Dedifferentiated amniotic fluid mesenchymal stem cell (primary cell): ENCODE measurements around the gene RSPH9.
"Not testable (repeated sequence)": the region's sequence is repeated elsewhere in the genome, so short reads cannot be mapped to it uniquely, and the experiment has no call there.

Source experiments
- DNase-seq: peaks from one replicate; pipeline ENCODE4 v3.0.0-alpha.2; 2016; ENCODE audit errors: extremely low spot score

The RSPH9 gene

DNA sequence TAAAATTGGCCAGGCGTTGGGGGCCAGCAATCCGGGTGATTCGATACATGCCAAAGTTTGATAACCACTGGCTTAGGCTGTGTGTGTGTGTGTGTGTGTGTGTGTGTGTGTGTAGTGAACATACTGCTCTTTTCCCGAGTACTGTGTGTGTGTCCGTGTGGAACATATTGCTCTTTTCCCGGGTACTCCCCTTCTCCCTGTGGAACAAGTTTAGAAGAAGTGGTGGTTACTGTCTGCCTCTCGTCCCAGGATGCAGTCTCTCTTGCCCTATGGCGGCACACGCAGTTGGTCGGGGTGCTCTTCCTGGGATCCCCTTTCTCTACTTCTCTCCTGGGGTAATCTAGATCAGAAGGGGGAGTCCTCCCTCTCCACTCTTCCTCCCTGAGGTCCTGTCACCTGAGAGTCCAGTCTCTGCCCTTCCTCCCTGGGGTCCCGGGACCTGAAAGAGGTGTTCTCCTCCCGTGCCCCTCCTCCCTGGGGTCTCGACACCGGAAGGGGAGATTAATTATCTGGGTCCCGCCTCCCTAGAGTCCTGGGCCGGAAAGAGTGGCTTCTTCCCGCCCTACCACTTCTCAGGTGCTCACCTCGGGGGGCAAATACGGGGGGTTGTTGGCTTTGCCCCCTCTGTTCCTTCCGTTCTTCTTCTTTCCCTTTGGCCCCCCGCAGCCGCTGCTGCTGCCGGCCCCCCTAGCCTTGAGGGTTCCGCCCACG, 16.3 kb upstream of the RSPH9 start:
- no peak for DNase-seq

DNA sequence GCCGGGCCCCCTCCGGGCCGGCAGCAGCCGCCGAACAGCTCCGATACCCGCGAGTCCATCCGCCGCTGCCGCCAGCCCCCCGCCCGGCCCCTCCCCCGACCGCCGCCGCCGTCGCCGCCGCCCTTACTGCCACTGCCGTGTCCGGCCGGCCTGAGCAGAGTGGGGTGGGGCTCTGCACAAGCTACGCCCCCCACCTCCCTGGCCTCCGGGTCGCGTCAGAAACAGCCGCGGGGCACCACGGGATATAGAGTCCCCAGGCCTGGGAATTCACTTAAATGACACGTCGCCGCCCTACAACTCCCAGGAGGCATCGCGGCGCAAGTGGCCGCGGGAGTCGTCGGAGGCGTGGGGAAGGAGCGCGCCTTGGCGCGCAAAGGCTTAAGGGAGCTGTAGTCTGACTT, 15.7 kb upstream of the RSPH9 start, which contains the start of gene GTPBP2:
Gene GTPBP2, minus strand, starts transcription at position 161 of the 401 bp plus-strand sequence. Its CDS starts 102 bp downstream, at position 59.
- DNase-seq, result peak; percentile 99

DNA sequence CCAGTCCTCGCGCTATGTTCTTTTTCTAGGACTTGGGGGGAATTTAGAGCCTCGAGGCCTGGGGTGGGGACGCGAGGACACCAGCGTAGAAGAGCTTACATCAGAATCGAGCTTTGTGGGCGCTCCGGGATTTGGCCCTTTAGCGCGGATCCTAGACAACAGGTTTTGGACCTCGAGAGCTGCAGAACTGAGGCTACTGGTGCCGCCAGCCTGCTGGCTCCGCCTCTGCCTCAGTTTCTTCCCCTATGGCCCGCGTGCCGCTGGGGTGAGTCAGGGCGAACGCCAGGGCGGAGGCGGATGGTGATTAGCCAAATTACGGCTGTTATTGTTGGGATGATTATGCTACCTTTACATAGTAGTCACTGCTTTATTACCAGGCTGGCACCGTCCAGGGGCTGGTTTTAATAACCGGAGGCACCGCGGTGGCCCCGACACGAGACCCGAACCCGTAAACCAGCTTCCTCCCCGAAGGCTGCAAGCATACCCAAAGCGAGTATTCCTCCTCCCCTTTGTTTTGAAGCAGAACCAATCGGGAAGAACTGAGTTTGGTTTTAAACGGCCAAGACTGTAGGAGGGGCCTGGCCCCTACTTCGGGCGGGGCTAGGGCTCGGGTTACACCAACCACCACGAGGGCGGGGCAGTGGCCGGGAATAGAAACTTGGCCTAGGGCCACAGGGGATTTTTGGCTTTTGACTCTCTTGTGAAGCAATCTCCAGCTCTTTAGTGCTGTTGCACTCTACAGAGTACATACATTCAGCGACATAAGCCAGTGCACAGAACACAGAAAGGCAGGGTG, 15.1 kb upstream of the RSPH9 start:
- peak; percentile 98 for DNase-seq

DNA sequence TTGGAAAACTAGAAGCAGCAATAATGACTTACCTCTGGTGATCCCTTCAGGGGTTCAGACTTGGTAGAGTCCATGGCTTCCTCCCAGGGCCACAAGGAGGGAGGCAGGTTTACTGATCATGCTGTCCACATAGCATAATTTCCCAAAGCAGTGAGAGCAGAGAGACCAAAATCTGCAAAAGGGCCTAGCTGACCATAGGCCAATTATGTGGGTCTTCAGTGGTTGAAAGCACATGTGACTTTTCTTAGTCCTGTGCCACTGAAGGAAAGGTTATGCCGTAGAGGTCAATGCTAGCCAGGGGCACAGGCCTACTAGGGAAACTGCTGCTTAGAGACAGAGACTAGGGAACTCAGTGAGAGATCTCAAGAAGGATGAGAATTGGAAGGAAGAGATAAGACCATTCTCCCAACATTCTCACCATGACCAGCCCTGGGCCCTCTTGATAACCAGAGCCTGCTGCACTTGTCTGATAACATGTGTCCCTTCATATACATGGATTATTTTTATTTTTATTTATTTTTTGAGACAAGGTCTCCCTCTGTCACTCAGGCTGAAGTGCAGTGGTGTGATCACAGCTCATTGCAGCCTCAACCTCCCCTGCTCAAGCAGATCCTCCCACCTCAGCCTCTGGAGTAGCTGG, 13.7 kb upstream of the RSPH9 start:
- no peak for DNase-seq

DNA sequence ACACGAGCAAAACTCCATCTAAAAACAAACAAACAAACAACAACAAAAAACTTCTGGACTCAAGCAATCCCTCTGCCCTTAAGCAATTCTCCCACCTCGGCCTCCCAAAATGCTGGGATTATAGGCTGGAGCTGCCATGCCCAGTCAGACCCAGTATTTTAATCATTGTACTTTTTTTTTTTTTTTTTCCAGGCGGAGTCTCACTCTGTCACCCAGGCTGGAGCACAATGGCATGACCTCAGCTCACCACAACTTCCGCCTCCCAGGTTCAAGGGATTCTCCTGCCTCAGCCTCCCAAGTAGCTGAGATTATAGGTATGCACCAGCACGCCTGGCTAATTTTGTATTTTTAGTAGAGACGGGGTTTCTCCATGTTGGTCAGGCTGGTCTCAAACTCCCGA, 11.8 kb upstream of the RSPH9 start:
- DNase-seq, result not testable (repeated sequence)

DNA sequence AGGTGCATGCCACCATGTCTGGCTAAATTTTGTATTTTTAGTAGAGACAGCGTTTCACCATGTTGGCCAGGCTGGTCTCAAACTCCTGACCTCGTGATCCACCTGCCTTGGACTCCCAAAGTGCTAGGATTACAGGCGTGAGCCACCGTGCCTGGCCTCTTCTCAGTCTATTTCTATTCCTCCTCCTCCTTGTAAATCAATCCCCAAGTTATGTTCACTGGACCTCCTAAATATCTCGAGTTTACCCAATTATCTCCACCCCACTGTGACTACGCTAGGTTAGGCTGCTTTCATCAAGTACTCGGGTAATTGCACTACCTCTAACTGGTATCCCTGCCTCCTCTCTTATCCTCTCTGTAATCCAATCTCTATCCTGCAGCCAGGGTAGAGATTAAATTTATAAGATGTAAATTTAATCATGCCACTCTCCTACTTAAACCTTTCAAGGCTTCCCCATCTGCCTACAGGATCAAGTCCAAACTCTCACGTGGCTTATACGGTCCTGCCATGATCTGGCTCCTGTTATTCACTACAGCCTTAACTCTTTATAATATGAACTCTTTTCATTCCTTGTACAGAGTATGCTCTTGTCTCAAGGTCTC, 10.0 kb upstream of the RSPH9 start:
- DNase-seq, result no peak

DNA sequence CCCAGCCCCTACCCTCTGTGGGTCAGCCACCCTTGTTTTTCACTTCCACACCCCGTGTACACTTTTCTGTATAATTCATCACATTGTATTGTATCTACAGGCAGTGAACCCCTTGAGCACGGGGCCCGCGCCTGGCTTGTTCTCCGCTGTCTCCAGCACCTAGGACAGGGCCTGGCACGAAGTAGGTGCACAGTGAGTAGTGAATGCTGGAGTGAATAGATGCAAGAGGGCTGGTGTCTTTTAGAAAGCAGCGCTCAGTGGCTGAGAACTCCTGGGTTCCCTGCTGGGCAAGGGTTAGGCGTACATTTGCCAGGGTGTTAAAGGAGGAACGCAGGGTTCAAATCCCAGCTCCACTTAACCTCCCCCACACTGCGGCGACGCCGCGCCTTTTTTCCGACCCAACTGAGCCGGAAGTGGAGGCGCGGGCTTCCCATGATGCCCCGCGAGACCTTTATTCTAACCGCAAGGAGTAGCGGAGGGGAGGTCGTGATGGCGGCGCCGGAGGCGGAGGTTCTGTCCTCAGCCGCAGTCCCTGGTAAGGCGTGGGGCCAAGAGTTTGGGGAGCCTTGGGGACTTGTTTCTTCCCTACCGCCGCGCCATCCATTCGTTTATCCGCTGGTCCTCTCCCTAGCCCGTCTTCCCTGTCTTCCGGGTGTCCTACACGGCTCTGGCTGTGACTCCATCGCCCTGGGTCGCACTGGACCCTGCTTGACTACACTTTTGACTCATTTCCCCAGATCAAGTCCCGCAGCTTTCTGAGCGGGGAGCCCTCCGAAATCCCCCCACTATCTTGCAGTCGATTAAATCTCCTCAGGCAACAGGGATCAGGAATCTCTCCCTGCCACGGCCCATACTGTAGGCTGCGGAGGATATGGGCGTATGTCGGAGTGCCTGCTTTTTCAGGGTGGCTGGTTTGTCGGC, 9.2 kb upstream of the RSPH9 start, which contains the start of gene MAD2L1BP:
Gene MAD2L1BP, plus strand, starts transcription at position 454 of the 921 bp plus-strand sequence. Its CDS starts 36 bp downstream, at position 490.
- peak; percentile 62 for DNase-seq

DNA sequence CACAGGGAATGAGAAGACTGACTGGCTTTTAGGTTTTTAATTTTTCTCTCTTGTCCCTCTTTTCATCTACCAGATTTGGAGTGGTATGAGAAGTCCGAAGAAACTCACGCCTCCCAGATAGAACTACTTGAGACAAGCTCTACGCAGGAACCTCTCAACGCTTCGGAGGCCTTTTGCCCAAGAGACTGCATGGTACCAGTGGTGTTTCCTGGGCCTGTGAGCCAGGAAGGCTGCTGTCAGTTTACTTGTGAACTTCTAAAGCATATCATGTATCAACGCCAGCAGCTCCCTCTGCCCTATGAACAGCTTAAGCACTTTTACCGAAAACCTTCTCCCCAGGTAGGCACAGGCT, 8.6 kb upstream of the RSPH9 start:
- DNase-seq, result no peak

DNA sequence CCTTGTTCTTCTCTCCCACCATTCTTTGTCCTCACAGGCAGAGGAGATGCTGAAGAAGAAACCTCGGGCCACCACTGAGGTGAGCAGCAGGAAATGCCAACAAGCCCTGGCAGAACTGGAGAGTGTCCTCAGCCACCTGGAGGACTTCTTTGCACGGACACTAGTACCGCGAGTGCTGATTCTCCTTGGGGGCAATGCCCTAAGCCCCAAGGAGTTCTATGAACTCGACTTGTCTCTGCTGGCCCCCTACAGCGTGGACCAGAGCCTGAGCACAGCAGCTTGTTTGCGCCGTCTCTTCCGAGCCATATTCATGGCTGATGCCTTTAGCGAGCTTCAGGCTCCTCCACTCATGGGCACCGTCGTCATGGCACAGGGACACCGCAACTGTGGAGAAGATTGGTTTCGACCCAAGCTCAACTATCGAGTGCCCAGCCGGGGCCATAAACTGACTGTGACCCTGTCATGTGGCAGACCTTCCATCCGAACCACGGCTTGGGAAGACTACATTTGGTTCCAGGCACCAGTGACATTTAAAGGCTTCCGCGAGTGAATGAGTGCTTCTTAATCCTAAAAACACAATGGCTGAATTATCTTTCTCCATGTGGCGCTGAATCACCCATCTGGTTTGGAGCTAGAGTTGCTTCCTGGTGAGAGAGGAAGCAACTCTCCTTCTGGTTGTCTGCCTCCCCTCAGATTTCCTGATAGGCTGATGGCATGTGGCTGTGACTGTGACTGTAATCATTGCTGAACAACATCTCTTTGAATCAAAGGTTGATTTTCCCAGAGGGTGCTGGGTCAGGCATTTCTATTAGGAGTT, 4.6 kb upstream of the RSPH9 start:
- DNase-seq, result no peak

DNA sequence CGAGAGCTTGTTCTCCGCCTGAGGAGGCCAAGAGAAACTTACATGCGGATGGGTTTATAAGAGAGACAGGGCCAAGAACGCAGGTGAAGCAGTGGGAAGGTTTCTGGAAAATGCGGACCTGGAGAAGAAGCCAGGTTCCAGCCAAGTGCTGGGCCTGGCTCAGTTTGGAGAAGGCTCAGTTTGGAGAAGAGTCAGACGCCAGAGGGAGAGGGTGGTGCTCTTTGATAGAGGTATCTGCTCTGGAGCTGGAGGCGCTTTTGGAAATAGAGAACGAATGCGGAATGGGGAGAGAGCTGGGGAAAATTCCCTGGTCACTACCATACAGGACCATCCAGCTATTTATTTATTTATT, 753 bp downstream of the RSPH9 start:
- DNase-seq, result no peak

DNA sequence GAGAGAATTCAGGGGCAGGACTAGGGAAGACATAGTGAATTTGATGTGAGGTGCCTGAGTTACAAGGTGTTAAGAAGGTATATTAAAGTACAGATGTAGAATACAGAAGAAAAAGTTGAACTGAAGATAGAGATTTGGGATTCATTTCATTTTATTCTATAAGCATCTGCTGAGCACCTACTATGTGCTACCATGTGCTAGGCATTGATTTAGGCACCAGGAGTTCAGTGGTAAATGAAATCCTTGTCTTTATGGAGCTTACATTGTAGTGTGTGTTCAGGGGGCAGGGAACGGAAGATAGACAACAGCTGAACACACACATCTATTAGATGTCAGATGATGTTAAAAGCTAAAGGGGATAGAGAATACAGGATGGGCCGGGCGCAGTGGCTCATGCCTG, 2.8 kb downstream of the RSPH9 start:
- DNase-seq, result no peak

DNA sequence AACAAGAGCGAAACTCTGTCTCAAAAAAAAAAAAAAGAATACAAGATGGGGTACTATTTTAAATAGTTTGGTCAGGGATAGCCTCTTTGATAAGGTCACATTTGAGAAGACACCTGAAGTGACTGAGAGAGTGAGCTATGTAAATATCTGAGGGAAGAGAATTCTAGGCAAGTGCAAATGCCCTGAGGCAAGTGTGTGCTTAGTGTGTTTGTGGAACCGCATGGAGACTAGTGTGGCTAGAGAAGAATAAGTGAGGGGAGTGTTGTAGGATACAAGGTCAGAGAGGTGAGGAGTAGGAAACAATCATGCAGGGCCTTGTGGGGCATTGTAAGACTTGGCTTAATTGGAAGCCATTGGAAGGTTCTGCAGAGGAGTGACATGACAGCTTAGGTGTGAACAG, 3.4 kb downstream of the RSPH9 start:
- DNase-seq, result no peak

DNA sequence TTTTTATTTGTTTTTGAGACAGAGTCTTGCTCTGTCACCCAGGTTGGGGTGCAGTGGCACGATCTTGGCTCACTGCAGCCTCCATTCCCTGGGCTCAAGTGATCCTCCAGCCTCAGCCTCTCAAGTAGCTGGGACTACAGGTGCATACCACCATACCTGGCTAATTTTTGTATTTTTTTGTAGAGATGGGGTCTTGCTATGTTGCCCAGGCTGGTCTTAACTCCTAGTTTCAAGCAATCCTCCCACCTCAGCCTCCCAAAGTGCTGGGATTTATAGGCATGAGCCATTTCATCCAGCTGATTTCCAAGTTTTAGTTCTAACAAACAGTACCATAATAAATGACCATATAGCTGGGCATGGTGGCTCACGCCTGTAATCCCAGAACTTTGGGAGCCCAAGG, 8.0 kb downstream of the RSPH9 start:
- not testable (repeated sequence) for DNase-seq

DNA sequence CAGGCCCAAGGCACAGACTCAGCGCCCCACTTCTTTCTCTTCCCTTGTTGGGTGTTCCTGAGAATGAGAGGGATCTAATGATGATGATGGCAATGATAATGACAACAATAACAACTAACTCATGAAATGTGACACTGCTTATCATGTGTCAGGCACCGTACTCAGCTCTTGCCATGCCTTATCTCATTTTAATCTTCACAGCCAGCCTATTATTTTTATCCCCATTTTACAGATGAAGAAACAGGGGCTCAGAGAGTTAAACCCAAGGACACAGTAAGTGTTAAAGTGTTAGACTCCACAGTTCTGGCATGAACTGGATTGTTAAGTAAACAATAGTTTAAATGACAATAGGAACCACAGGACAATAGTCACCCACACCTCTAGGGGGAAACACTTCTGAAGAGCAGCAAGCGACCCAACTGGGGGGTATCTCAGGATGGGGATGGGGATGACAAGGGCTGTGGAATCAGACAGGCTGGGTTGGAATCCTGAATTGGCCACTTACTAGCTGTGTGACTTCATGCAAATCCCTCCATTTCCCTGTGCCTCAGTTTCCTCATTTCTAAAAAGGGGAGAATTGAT, 12.5 kb downstream of the RSPH9 start:
- no peak for DNase-seq

DNA sequence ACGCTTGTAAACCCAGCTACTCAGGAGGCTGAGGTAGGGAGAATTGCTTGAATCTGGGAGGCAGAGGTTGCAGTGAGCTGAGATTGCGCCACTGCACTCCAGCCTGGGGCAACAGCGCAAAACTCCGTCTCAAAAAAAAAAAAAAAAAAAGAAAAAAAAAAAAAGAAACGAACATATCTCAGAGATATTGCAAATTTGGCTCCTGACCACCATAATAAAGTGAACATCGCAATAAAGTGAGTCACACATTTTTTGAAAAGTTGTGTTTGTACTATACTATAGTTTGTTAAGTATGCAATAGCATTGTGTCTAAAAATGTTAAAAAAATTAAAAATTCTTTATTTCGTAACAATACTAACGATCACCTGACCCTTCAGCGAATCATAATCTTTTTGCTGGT, 13.3 kb downstream of the RSPH9 start:
- no peak for DNase-seq

DNA sequence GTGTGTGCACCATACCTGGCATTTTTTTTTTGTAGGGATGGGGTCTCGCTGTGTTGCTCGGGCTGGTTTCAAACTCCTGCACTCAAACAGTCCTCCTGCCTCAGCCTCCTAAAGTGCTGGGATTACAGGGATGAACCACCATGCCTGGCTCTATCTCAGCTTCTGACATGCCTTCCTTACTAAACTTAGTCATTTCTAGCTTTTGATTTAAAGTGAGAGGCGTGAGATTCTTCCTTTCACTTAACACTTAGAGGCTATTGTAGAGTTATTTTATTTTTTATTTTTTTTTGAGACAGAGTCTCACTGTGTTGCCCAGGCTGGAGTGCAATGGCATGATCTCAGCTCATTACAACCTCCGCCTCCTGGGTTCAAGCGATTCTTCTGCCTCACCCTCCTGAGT, 18.1 kb downstream of the RSPH9 start:
- DNase-seq, result not testable (repeated sequence)

DNA sequence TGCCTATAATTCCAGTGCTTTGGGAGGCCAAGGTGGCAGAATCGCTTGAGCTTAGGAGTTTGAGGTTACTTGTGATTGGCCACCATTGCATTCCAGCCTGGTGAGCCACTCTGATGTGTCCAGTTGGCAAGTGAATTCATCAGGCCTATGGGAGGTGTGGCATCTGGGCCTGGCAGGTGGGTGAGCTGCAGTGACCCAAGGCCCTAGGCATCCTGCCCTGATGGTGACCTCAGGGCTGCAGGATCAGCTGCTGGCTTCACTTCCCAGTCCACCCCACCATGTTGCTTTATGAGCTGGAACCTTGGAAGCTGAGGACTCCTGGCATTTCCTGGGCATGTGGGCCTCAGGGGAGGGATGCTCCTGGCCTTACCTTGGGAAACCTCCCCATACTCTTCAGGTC, 20.5 kb downstream of the RSPH9 start:
- no peak for DNase-seq

DNA sequence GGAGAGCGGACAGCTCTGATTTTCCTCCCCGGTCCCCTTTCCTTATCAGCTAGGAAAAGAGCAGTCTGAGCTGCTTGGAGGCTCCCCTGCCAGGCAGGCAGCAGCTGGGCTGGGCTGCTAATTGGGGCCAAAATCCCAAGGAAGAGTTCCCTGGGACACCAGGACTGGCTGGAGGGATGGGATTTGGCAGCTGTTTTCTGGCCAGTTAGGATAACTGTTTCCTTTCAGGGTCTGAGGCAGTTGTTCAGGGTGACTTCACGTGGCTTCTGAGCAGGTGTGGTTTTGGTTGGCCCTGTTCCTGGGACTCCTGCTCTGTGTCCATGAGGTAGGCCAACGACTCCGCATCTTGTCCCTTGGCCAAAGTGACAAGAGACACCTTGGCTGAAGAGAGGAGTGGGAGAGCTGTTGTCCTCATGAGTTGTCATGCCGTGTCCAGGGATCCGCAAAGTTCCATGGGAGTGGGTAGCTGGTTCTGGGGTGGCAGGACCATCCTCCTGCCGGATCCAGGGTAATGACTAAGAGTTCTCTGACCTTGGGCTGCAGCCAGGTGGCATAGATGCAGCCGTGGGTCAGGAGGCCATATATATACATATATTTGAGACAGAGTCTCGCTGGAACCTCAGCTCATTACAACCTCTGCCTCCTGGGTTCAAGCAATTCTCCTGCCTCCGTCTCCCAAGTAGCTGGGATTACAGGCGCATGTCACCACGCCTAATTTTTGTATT, 21.5 kb downstream of the RSPH9 start:
- DNase-seq, result no peak
